ENCODE data around the gene NR4A1.

GRCh38 chr12:52023182-52023975 lies 27.9 kb upstream of the NR4A1 start:
- TF ChIP-seq SMC3 (IDR thresholded peaks at IDR 0.05; ENCODE audit: low read depth, low read length) (peak; percentile 80), CTCF (IDR thresholded peaks at IDR 0.05) (peak; percentile 90), TAF1 (IDR thresholded peaks at IDR 0.05; ENCODE audit: borderline replicate concordance, low read depth, low read length) (no peak), JUND (IDR thresholded peaks at IDR 0.05) (no peak), MAX (IDR thresholded peaks at IDR 0.05; ENCODE audit: low read depth) (peak; percentile 40; the same call in 1 of the 2 replicates), POLR2AphosphoS5 (IDR thresholded peaks at IDR 0.05; ENCODE audit: low read depth, low read length) (no peak), ZBTB33 (IDR thresholded peaks at IDR 0.05; ENCODE audit: borderline replicate concordance, low read depth) (no peak)

Measured in SK-N-SH (cell line).